GM21360 (cell line): Measurements from ENCODE around the gene WBP1.
A peak's percentile ranks its signal among the peaks of the same experiment; 100 is the strongest.
"Not testable (repeated sequence)": the region's sequence is repeated elsewhere in the genome, so short reads cannot be mapped to it uniquely, and the experiment has no call there.

ENCODE experiments used
- ATAC-seq: cut with Tn5 transposase; IDR thresholded peaks from one replicate; pipeline ENCODE4 v1.9.1; 2021; ENCODE audit warnings: mild to moderate bottlenecking, moderate library complexity; ENCODE audit not compliant: unreplicated experiment

The WBP1 gene

GRCh38 chr2:74426181-74426758 is 32.0 kb upstream of the WBP1 start:
- no peak for ATAC-seq

- ATAC-seq: no peak
Measured at GRCh38 chr2:74427551-74427950, 30.7 kb upstream of the WBP1 start.

- no peak for ATAC-seq
Measured at GRCh38 chr2:74428675-74429074, 29.6 kb upstream of the WBP1 start.

GRCh38 chr2:74429487-74430451 is 28.5 kb upstream of the WBP1 start:
- ATAC-seq: no peak

GRCh38 chr2:74430502-74430901 is 27.7 kb upstream of the WBP1 start:
- ATAC-seq: no peak

GRCh38 chr2:74436111-74436805 is 22.0 kb upstream of the WBP1 start:
- no peak for ATAC-seq

GRCh38 chr2:74436848-74437695 is 21.2 kb upstream of the WBP1 start:
- no peak for ATAC-seq

- no peak for ATAC-seq
Measured at GRCh38 chr2:74438248-74438647, 20.0 kb upstream of the WBP1 start.

- no peak for ATAC-seq
Measured at GRCh38 chr2:74439373-74439772, 18.9 kb upstream of the WBP1 start.

GRCh38 chr2:74439803-74440377 is 18.3 kb upstream of the WBP1 start:
- no peak for ATAC-seq

GRCh38 chr2:74440378-74441169 is 17.7 kb upstream of the WBP1 start:
- ATAC-seq: peak; percentile 80

GRCh38 chr2:74441170-74441689 is 17.0 kb upstream of the WBP1 start:
- ATAC-seq: no peak

- ATAC-seq: no peak
Measured at GRCh38 chr2:74441690-74442482, 16.4 kb upstream of the WBP1 start, which contains the start of gene RTKN. TSS of gene RTKN (minus strand) at chr2:74441937. CDS start at chr2:74441816, 121 bp downstream.

GRCh38 chr2:74442483-74443297 is 15.5 kb upstream of the WBP1 start:
- not testable (repeated sequence) for ATAC-seq

- ATAC-seq: no peak
Measured at GRCh38 chr2:74444498-74445318, 13.5 kb upstream of the WBP1 start.

- ATAC-seq: no peak
Measured at GRCh38 chr2:74447230-74447999, 10.8 kb upstream of the WBP1 start.
